ENCODE data around the gene RNF157.
"Not testable (repeated sequence)": the region's sequence is repeated elsewhere in the genome, so short reads cannot be mapped to it uniquely, and the experiment has no call there.

The RNF157 gene

DNA sequence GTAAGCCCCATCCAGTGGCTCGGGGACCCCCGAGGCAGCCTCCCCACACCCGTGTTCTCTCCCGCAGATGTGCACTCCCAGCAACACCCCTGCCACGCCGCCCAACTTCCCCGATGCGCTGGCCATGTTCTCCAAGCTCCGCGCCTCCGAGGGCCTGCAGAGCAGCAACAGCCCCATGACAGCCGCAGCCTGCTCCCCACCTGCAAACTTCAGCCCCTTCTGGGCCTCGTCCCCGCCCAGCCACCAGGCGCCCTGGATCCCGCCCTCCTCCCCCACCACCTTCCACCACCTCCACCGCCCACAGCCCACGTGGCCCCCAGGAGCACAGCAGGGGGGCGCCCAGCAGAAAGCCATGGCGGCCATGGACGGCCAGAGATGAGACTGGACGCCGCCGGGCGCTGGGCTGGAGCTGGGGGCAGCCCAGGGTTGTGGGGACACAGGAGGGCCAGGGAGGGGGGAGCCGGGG, 29.9 kb upstream of the RNF157 start:
- DNase-seq = no peak

DNA sequence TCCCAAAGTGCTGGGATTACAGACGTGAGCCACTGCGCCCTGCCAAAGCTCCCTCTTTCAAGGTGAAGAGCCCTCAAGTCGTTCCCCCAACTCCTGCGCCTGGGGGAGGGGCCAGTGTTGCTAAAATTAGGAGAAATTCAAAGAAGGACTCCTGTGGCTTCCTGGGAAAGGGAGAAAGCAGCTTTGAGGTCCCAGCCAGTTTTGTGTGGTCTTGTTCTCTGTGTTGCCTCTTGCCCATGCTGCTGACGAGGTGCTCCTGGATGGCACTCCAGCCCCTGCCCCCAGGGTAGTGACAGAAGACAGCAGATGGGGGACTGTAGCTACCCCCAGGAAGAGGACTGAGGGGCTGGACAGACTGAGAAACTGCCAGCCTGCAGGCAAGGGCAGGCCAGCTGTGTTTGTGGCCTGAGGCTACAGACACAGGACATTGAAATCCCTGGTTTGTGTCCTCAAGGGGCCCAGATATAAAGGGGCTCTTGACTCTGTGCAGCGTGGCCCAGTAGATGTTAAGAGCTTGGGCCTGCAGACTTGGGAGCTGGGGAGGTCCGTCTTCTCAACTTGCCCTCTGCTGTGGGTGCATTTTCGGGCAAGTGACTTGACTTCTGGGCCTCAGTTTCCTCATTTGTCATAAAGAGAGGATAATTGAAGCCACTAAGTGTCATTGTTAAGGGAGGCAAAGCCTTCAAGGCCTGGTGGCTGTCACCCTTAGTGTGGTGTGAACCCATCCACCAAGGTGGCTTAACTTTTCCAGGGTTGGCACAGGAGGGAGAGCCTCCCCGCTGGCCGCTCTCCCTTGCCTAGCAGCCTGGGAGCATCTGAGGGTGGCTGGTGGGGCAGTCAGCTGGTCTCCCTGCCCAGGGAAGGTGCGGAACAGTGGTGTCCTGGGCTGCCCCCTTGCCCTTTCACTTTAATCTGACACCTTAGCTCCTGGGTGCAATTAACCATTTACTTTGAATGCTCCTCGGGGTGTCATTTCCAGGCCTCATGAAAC, 29.0 kb upstream of the RNF157 start:
- DNase-seq = no peak

DNA sequence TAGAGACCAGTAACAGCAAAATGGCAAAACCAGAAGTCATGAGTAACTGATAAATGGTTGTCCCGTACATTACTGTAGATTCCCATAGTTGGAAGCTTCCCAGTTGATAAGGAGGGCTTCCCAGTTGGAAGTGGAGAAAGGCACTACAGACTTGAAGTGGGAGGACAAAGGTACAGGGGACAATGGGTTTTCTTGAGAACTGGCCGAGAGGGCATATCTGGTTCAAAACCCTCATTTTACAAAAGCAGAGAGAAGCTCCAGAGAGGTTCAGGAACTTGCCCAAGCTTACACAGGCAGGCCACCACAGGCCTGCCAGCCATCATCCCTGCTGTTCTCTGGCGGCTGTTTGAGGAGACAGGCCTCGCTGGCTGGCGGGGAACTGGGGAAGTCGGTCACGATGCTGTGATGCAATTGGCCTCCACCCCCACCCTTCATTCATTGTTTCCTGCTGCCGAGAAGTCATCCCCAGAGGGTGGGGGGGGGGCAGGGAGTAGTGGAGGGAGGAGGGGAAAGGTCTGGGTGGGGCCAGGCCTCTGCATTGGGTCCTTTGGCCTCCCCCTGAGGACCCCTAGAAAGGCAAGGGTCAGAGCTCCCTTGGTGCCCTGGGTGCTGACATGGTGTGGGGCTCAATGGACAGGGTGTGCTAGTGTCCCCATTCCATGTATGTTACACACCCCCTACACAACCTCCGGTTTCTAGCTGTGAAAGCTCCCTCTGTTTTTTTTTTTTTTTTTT, 27.9 kb upstream of the RNF157 start:
- DNase-seq = peak; percentile 94

DNA sequence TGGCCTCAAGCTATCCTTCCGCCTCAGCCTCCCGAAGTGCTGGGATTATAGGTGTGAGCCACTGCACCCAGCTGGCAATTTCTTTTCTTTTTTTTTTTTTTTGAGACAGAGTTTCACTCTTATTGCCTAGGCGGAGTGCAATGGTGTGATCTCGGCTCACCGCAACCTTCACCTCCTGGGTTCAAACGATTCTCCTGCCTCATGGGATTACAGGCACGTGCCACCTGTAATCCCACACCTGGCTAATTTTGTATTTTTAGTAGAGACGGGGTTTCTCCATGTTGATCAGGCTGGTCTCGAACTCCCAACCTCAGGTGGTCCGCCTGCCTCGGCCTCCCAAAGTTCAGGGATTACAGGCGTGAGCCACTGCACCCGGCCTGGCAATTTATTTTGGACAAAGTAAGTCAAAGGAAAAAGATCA, 27.3 kb upstream of the RNF157 start:
- DNase-seq = not testable (repeated sequence)

DNA sequence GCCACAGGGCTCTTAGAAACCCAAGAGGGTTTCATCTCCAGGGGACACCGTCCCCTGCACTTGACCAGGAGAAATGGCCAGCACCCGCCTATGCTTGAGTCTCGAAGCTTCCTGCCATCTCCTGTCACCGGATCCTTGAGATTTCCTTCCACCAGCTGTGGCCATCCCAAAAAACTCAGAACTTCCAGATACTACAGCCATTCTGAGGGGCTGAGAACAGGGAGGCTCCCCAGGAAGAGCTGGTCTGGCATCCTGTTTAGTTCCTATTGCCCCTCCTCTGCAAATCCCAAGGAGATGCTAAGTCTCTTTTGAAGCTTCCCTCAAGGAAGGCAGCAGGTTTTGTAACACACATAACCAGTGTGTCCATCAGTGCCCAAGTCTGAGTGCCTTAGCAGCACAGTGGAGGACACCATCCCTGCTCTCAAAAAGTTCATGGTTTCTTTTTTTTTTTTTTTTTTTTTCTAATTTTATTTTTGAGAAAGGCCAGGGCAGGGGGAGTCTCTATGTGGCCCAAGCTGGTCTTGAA, 26.8 kb upstream of the RNF157 start:
- DNase-seq = peak; percentile 34

DNA sequence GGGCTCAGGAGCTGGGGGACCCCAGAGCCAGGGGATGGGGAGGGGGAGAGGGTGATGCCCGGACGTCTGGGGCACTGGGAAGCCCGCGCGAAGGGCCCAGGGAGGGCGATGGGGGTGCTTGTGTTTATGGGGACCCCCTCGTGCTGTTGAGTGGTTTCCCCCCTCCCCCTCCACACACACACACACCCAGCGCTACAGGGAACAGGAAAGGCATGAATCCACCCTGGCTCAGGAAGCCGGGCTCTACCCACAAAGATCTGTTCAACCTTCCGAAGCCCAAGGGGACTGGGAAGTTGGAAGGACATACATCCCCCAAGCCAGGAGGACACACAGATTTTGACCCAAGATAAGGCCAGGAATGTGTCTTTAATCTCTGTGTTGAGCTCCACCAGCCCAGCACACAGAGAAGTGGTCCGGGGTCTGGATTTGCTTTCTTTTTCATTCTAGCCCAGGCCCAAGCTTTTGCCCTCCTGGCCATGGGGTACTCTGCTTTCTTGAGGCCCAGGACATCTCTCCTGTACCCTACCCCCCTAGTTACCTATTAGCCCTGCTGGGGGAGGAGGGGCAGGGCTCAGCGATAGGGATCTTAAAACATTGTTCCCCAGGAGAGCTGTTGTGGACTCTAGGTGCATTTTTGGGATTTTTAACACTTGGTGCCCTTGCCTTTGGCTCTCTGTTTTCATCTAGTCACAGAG, 26.1 kb upstream of the RNF157 start:
- DNase-seq = peak; percentile 29

DNA sequence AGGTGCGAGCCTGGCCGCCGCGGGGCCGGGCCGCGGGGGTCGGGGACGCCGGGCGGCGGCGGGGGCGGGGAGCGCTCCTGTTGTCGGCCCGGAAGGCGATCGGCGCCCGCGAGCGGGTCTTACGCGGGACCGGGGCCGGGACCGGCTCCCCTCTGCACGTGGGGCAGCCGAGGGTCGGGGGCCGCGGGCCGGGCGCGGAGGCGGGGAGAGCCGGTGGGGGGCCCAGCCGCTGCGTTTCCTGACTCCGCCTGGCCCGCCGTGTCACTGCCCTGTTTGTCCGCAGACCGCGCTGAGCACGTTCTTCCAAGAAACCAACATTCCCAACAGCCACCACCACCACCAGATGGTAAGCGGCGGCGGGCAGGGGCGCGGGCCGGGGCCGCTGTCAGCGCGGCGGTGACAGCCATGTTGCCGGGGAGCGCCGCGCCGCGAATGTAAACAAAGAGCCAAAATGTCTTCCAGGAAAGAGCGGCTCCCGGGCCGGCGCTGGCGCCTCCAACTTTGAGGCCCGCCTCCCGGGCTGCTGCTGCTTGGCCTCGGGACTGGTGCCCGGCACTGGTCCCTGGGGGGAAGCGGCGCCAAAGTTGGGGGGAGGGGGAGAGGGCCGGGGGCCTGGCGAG, 25.4 kb upstream of the RNF157 start:
- peak; percentile 44 for DNase-seq

DNA sequence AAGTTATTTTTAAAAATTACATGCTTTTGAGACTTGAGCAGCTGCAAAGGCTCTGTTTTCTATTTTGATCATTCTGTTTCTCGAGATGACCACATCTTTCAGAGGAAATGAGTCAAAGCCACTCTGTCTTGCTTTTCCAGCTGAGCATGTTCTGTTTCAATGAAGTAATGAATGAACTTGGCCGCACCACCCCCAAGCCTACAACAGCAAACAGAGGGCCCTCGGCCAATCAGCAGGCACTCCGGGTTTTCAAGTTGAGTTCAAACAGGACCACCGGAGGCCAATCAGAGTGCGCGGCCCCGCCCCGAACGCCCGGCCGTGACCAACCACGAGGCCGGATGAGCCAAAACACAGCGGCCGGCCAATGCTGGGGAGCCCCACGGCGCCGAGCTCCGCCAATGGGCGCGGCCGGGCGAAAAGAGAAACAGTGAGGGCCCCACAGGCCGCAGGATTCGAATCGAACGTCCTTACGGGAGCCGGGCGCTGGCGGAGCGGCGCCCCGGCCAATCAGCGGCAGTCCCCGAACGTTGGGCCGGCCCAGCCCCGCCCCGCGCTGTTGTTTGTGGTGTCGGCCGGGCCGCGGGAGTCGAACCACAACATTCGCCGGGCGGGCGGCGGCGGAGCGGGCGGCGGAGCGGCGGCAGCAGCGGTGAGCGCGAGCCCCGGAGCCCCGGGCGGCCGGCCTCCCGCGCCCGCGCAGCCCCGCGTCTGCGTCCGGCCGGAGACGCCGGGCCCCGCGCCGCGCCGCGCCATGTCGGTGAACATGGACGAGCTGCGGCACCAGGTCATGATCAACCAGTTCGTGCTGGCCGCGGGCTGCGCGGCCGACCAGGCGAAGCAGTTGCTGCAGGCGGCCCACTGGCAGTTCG, 24.7 kb upstream of the RNF157 start, which contains the start of gene UBALD2:
Gene UBALD2, plus strand, starts transcription at position 594 of the 869 bp plus-strand sequence. Its CDS starts 158 bp downstream, at position 752.
- DNase-seq = peak; percentile 100

DNA sequence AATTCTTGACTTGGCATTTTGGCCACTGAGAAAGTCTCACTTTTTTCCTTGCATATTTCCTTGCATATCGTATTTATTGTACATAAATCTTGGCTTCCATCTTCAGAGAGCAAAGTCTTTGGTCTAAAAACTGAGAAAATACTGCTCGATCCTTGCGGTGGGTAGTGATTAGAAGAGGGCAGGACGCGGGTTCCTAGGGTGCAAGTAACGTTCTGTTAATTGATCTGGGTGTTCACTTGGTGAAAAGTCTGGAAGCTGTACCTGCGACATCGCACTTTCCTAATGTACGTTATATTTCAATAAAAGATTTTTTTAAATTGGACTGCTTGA, 24.1 kb upstream of the RNF157 start:
- DNase-seq = no peak

DNA sequence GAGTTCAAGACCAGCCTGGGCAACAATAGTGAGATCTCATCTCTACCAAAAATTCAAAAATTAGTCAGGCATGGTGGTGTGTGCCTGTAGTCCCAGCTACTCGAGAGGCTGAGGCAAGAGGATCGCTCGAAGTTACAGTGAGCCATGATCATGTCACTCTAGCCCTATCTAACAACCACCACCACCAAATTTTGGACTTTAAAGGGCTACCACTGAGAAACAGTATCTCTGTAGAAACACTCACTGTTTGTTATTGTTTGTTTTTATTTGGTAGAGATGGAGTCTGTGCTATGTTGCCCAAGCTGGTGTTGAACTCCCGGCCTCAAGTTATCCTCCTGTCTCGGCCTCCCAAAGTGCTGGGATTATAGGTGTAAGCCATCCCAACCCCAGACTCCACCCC, 23.6 kb upstream of the RNF157 start:
- no peak for DNase-seq

DNA sequence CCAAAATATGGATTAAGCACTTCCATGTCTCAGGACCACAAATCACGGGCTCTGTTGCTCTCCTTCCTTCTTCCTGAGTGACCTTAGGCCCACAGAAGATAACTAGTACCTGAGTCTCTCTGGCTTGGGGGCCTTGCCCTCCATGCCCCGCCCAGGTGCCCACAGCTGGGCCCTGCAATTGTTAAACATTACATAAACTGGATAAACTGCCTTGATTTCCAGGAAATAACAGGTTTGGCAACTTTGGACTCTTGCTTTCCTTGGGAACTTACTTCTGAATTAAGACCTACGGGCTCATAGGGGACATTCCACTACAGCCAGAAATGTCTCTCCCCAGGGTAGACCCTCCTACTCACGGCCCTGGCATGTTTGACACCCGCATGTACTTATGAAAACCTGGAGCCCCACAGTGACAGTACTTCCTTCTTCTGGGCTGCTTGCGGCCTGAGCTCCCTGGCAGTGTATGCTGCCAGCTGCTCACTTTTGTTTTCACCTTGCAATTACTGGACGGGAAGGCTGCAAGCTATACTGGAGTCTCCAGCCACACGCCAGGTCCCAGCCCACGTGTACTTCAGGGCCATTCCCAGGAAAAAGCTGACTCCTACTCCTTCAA, 22.5 kb upstream of the RNF157 start:
- peak; percentile 83 for DNase-seq

DNA sequence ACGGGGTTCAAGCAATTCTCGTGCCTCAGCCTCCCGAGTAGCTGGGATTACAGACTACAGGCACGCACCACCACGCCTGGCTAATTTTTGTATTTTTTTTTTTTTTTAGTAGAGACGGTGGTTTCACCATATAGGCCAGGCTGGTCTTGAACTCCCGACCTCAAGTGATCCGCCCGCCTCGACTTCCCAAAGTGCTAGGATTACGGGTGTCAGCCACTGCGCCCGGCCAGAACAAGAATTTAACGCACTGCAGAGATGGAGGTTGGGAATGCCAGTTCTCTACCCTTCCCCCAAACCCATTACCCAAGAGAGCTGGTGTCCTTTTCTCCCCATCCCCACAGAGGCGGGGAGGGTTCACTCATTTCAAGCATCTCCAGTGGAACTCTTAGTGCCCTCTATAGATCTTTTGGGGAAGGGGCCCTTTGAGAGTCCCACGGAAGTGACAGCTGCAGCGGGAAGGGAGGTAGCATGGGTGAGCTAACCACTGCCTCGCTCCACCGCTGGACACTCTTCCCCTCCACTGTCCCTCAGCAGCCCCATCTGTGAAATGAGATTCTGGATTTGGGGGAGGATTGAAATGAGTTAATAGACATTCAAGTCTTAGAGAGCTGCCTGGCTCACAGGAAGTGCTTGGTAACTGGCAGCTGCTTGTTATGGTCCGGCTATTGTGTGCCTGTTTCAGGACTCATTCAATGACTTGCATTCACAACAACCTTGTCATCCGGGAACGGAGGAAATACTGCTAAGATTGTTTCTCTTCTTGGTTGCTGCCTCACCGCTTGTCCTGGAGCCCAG, 21.3 kb upstream of the RNF157 start:
- no peak for DNase-seq

DNA sequence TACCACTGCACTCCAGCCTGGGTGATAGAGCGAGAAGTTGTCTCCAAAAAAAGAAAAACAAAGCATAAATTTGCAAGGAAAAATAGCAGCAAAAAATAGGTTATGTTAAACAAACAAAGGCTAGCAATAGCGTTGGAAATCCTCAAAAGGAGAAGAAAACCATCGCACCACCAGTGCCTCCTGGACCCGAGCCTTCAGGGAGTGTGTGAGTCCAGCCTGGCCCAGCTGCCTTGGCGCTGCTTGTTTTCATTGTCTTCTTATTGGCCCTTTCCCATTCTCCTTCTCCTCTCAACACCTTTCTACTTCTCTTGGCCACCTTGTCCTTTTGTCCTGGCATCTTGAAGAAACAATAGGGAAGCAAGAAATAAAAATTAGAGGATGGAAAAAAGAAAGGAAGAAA, 20.4 kb upstream of the RNF157 start:
- DNase-seq = no peak

DNA sequence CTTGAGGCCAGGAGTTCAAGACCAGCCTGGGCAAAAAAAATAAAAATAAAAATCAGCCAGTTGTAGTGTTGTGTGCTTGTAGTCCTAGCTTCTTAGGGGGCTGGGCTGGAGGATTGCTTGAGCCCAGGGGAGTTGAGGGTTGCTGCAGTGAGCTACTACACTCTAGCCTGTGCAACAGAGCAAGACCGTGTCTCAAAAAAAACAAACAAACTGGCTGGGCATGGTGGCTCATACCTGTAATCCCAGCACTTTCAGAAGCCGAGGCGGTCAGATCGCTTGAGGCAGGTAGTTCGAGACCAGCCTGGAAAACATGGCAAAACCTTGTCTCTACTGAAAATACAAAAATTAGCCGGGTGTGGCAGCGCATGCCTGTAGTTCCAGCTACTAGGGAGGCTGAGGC, 19.9 kb upstream of the RNF157 start:
- DNase-seq = no peak

DNA sequence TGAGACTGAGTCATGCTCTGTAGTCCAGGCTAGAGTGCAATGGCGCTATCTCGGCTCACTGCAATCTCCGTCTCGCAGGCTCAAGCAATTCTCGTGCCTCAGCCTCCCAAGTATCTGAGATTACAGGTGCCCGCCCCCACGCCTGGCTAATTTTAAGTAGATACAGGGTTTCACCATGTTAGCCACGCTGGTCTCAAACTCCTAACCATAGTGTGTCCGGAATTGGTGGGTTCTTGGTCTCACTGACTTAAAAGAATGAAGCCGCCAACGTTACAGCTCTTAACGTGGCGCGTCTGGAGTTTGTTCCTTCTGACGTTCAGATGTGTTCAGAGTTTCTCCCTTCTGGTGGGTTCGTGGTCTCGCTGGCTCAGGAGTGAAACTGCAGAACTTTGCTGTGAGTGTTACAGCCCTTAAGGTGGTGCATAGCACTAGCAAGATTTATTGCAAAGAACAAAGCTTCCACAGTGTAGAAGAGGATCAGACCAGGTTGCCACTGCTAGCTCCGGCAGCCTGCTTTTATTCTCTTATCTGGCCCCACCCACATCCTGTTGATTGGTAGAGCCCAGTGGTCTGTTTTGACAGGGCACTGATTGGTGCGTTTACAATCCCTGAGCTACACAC, 16.2 kb upstream of the RNF157 start:
- not testable (repeated sequence) for DNase-seq

DNA sequence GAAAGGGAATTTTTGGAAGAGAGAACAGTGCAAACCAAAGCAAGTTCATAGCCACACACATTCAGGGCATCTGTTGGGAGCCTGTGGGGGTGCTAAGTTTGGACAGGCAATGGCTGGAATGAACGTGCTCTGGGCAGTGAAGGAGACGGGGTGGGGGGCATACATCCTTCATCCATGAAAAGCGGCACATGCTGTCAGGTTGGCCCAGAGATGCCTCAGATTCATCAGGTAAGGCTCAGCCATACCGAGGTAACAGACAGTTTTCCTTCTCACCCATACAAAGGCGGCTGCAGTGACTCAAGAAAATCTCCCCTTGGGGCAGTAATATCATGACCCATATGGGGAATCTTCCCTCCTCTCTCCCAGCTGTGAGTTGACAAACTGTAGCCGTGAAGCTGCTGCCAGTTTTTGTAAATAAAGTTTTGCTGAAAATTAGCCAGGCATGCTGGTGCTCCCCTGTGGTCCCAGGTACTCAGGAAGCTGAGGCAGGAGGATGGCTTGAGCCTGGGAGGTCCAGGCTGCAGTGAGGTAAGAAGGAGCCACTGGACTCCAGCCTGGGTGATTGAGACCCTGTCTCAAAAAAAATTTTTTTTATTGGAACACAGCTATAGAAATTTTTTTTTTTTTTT, 15.6 kb upstream of the RNF157 start:
- DNase-seq = no peak

DNA sequence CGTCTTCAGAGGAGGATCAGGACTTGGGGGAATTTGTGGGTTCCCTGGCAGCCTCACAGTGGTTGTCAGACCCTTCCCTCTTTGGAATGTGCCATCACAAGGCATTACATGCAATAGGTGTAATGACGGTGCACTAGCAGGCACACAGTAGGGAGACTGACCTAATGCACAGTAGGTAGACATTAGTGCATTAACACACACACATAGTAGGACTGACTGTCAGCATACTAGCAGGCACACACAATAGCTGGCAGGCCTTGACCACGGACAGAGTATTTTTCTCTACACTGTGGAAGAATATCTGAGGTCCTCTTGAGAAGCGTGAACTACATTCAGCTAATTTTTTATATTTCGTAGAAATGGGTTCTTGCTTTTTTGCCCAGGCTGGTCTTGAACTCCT, 14.0 kb upstream of the RNF157 start:
- DNase-seq = no peak

DNA sequence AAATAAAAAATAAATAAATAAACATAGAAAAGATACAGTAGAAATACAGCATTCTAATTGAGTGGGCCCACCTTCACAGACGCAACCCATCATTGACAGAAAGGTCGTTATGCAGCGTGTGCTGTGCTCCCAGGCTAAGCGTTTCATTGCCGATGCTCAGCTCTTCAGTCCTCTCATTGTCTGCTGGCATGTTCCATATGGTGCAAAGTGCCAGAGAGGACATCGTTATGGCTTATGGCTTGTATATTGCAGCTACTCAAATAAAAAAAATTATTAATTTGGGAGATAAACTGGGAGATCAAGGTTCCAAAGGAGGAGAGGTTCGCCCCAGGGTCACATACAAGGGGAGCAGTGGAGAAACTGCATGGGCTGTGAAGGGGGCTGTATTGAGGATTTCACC, 13.5 kb upstream of the RNF157 start:
- DNase-seq = no peak
